K562 (cell line): ENCODE results near the gene NEK3. TPM values are rescaled to one million over a fixed set of nuclear protein-coding genes. Genes with fewer than 3 reads are reported as not detected.

ENCODE experiments used
- ATAC-seq: fragments of 200-7000 bp; cut with Tn5 transposase; 3 replicates; pipeline ENCODE4 v1.9.1; 2020; ENCODE audit warnings: moderate library complexity
- BruUV-seq: library from RNA; stranded (reverse); fragments of 400-500 nt; replicated peaks from 2 replicates; lab custom pipeline; 2021; lab: Mats Ljungman, UMichigan
- CTCF ChIA-PET: fragments of 300-600 bp; formaldehyde crosslinking; extraction: SDS; loops from one replicate; lab custom pipeline; 2021; ENCODE audit warnings: low intra/inter-chr PET ratio; lab: Yijun Ruan, JAX
- POLR2A ChIA-PET: fragments of 300-600, 350-650 bp; sonication (Branson Sonifier 250); formaldehyde crosslinking; extraction: SDS; loops from one replicate; lab custom pipeline; 2021; ENCODE audit warnings: antibody characterized with exemption, inconsistent platforms; lab: Yijun Ruan, JAX
- DNase-seq, 4 experiments: peaks; one replicate each; pipeline versions ENCODE4 v3.0.0 to v3.0.0-alpha.2; 2011 to 2018; ENCODE audit warnings: low spot score in 3 of 4, mixed read lengths in 3 of 4; ENCODE audit errors: extremely low read depth in 1 of 4
- FAIRE-seq: peaks from 2 replicates; lab custom pipeline; 2011; peaks lifted over from hg19 to GRCh38; lab: Jason Lieb, UNC
- H2AFZ ChIP-seq: 2 replicates; pipeline ENCODE4 v1.6.0; 2011; ENCODE audit warnings: low read depth, low read length, control low read depth, inconsistent platforms
- H3K27ac ChIP-seq: fragments of 200-600 bp; 3 replicates; pipeline ENCODE4 v1.8.0; 2011; ENCODE audit warnings: low read depth, mild to moderate bottlenecking, control low read depth, inconsistent platforms, low read length, moderate library complexity, mixed read lengths; ENCODE audit errors: extremely low read depth
- H3K27me3 ChIP-seq, 2 experiments: fragments of 300-600 bp in 1 of 2; 2 replicates in 1 of 2; 3 replicates in 1 of 2; pipeline versions ENCODE4 v1.6.0 to v1.8.0; 2011; ENCODE audit warnings: inconsistent platforms in 2 of 2, low read length in 2 of 2, mild to moderate bottlenecking in 1 of 2, mixed read lengths in 1 of 2, moderate library complexity in 1 of 2; ENCODE audit not compliant: control insufficient read depth in 2 of 2, insufficient read depth in 2 of 2
- H3K36me3 ChIP-seq: fragments of 300-600 bp; 3 replicates; pipeline ENCODE4 v1.8.0; 2011; ENCODE audit warnings: mild to moderate bottlenecking, low read length, inconsistent platforms; ENCODE audit not compliant: control insufficient read depth, insufficient read depth
- H3K4me1 ChIP-seq, 2 experiments: fragments of 200-600 bp in 1 of 2; replicated peaks in 1 of 2; 2 replicates in 1 of 2; 3 replicates in 1 of 2; pipeline versions ENCODE4 v1.5.1 to v1.8.0; 2011; ENCODE audit warnings: inconsistent platforms in 2 of 2, low read length in 2 of 2, mild to moderate bottlenecking in 1 of 2, mixed read lengths in 1 of 2, moderate library complexity in 1 of 2; ENCODE audit not compliant: control insufficient read depth in 2 of 2, insufficient read depth in 2 of 2
- H3K4me2 ChIP-seq: 2 replicates; pipeline ENCODE4 v1.6.1; 2011; ENCODE audit warnings: low read length, control low read depth, inconsistent platforms, mixed read lengths; ENCODE audit not compliant: insufficient read depth
- H3K4me3 ChIP-seq: fragments of 200-600 bp; sonication (generic), shearing (Covaris generic); 2 replicates; pipeline ENCODE4 v1.5.1; 2016; ENCODE audit warnings: control low read depth, inconsistent platforms
- H3K79me2 ChIP-seq: fragments of 200-600 bp; 3 replicates; pipeline ENCODE4 v1.8.0; 2011; ENCODE audit warnings: low read length, inconsistent platforms; ENCODE audit not compliant: control insufficient read depth, insufficient read depth
- H3K9ac ChIP-seq, 2 experiments: 2 replicates each; pipeline versions ENCODE4 v1.6.0 to v1.6.1; 2011; ENCODE audit warnings: low read depth in 2 of 2, low read length in 2 of 2, control low read depth in 1 of 2, inconsistent platforms in 1 of 2, mild to moderate bottlenecking in 1 of 2, mixed read lengths in 1 of 2; ENCODE audit not compliant: insufficient read depth in 1 of 2
- H3K9me1 ChIP-seq: one replicate; pipeline ENCODE4 v1.6.0; 2011; ENCODE audit warnings: inconsistent platforms, mild to moderate bottlenecking, low read length, moderate library complexity; ENCODE audit not compliant: control insufficient read depth, insufficient read depth
- H3K9me3 ChIP-seq: replicated peaks from 2 replicates; pipeline ENCODE4 v1.5.1; 2011; ENCODE audit warnings: low read depth, low read length, inconsistent platforms; ENCODE audit not compliant: control insufficient read depth, insufficient read depth
- H4K20me1 ChIP-seq: replicated peaks from 2 replicates; pipeline ENCODE4 v1.6.1; 2011; ENCODE audit warnings: low read length, inconsistent platforms, mixed read lengths; ENCODE audit not compliant: control insufficient read depth, insufficient read depth
- ARID1B ChIP-seq: fragments of 450-650 bp; IDR thresholded peaks from 2 replicates; pipeline ENCODE4 v1.6.1; 2016; ENCODE audit warnings: antibody characterized with exemption, mild to moderate bottlenecking, inconsistent platforms
- DPF2 ChIP-seq: fragments of 450-650 bp; IDR thresholded peaks from 2 replicates; pipeline ENCODE4 v1.6.1; 2016
- HDAC1 ChIP-seq, 2 experiments: fragments of 450-650 bp; IDR thresholded peaks; 2 replicates each; pipeline ENCODE4 v1.6.1; 2016 to 2017; ENCODE audit warnings: inconsistent platforms in 1 of 2, mild to moderate bottlenecking in 1 of 2, moderate library complexity in 1 of 2
- HMGN3 ChIP-seq: IDR thresholded peaks from 2 replicates; pipeline ENCODE4 v1.6.1; 2011; ENCODE audit warnings: borderline replicate concordance, low read depth, mild to moderate bottlenecking, mixed read lengths, low read length; ENCODE audit not compliant: insufficient read length; ENCODE audit errors: extremely low read depth
- RFX1 ChIP-seq: fragments of 450-650 bp; IDR thresholded peaks from 2 replicates; pipeline ENCODE4 v1.6.1; 2016; ENCODE audit warnings: mild to moderate bottlenecking, moderate library complexity
- SMAD4 ChIP-seq: fragments of 250-450 bp; sonication (Bioruptor Pico); conservative IDR thresholded peaks from 2 replicates; pipeline ENCODE4 v1.8.0; 2021; ENCODE audit warnings: inconsistent platforms, mild to moderate bottlenecking, moderate library complexity
- STAG1 ChIP-seq: sonication (generic); formaldehyde crosslinking; IDR thresholded peaks from 2 replicates; pipeline ENCODE4 v1.5.0; 2020; ENCODE audit warnings: missing genetic modification reagents, borderline replicate concordance
- UBTF ChIP-seq, 2 experiments: IDR thresholded peaks; 2 replicates each; pipeline ENCODE4 v1.6.1; 2012; ENCODE audit warnings: improper control_type of control experiment in 2 of 2, low read depth in 2 of 2, low read length in 2 of 2, borderline replicate concordance in 1 of 2
- ZBTB33 ChIP-seq: sonication (generic); formaldehyde crosslinking; IDR thresholded peaks from 2 replicates; pipeline ENCODE4 v1.8.1; 2023; ENCODE audit warnings: mild to moderate bottlenecking, missing genetic modification reagents
- WGBS: fragments of 100-300 bp; shearing (Covaris generic); methylation state at CpG from one replicate; pipeline ENCODE4 v1.1.6; 2016; ENCODE audit warnings: low coverage, mixed read lengths; ENCODE audit not compliant: insufficient coverage; ENCODE audit errors: missing lambda C conversion rate; 5-methylcytosine and 5-hydroxymethylcytosine counted together
- in situ Hi-C: fragments of 300-500 bp; cut with MboI; formaldehyde crosslinking; loops from 4 replicates; pipeline ENCODE4 v1.15.0; 2018; ENCODE audit warnings: inconsistent platforms, mixed read lengths
- intact Hi-C: fragments of 100-400 bp; cut with micrococcal nuclease; formaldehyde crosslinking; loops from 2 replicates; pipeline ENCODE4 v1.14.2; 2022
- polyA plus RNA-seq, 8 experiments: library from polyadenylated mRNA; depleted of rRNA in 4 of 8; stranded (reverse) in 5 of 8; unstranded in 3 of 8; fragments of >200 nt; fragmentation: Nextera tagmentation in 2 of 8; fragmentation: Illumina TruSeq in 1 of 8; extraction: Ambion mirVana in 2 of 8; extraction: Trizol in 1 of 8; gene quantifications; 2 replicates each; pipeline versions ENCODE4 v1.2.1 to v1.2.3, GENCODE V29; 2011 to 2014; ENCODE audit warnings: inconsistent platforms in 1 of 8, missing spikeins in 1 of 8
- total RNA-seq, 7 experiments: library from RNA; depleted of rRNA in 6 of 7; stranded (reverse); fragments of >200 nt in 6 of 7; fragmentation: Illumina TruSeq in 2 of 7; extraction: Trizol in 2 of 7; gene quantifications; 2 replicates each; pipeline versions ENCODE4 v1.2.1 to v1.2.3, GENCODE V29; 2011 to 2021; ENCODE audit warnings: low replicate concordance in 1 of 7
- TF ChIP-seq, protein P1 (sequence below): IDR thresholded peaks from 3 replicates; pipeline ENCODE4 v1.6.1; 2011; ENCODE audit warnings: borderline replicate concordance, mild to moderate bottlenecking; ENCODE audit not compliant: insufficient read length, insufficient read depth
- TF ChIP-seq, protein P2 (sequence below), 2 experiments: IDR thresholded peaks; 2 replicates each; pipeline ENCODE4 v1.6.1; 2011; ENCODE audit warnings: borderline replicate concordance in 1 of 2, control low read depth in 1 of 2, low read depth in 1 of 2, low read length in 1 of 2, mild to moderate bottlenecking in 1 of 2, mixed read lengths in 1 of 2, moderate library complexity in 1 of 2; ENCODE audit not compliant: insufficient read depth in 1 of 2, insufficient read length in 1 of 2, poor library complexity in 1 of 2, severe bottlenecking in 1 of 2; ENCODE audit errors: extremely low read depth in 1 of 2

NEK3 gene
- total and polyA plus RNA-seq, 9 of the 15 experiments (the other 6 are each of a cell fraction or from before 2014, with no cell fraction given) = 6.2 to 11.0 (median 9.3) TPM

DNA sequence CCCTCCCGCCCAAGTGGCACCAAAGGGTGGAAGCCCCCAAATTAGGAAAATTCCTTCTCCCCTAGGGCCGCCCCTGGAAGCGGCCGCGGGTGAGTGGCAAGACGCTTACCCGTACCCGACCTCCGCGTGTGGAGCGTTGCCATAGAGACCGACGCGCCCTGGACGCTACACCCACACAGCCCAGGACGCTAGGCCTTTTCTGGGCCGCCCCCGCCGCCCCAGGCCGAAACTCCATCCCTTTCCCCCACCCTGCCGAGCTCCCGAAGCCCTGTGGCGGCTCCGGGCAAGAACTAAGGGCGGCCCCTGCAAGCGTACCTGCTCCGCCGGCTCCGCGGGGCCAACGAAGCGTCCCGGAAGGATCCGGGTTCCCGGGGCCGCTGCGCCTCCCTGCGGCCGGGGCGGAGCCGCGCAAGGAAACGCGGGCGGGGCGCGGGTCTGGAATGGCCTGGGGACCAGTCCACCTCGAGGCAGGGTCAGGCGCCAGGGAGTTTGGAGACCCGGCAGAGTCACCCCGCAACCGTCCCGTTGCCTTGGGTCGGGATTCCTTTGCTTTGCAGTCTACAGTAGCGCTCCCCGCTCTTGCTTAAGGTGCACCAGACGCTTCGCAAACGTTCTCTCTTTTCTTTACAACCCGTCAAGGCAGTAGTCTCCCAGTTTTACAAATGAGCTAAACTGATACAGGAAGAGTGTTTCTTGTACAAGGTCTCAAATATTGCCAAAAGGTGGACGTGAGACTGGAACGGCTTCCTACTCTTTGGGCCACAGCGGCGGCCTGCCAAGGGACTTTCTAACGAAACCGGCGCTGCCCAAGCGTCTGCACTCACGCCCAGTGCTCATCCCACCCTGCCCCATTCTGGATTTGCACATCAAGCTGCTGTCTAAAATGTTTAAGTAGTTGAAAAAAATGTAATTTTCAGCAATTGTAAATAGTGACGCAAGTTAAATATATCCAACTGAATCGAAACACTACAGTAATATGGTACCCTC lies 30.4 kb downstream of the NEK3 start, which contains the start of gene NEK5:
NEK5 (minus strand) TSS at position 360 of the 987 bp plus-strand sequence. CDS start 1,591 bp downstream, outside the sequence.
- H3K4me2 ChIP-seq = peak within 1 kb of the TSS; percentile 82
- POLR2A ChIA-PET = no interaction called here
- CTCF ChIA-PET = interaction anchor here (0.6 to 3.3 kb wide), 4 partner anchors 12 to 314 kb away, joined by 3 to 27 read pairs (median 4); no protein-coding TSS in a partner anchor
- ATAC-seq (peak; percentile 94), FAIRE-seq (no peak), DNase-seq (peak; percentile 70 to 78 (median 74))
- H2AFZ ChIP-seq = peak within 1 kb of the TSS; percentile 88
- H3K9me1 ChIP-seq = no peaks in the 10 kb centered on the region
- WGBS = 31% methylated on average over 41 of the region's 71 CpGs
- H3K27me3 ChIP-seq = no peaks in the 10 kb centered on the region
- BruUV-seq = no TSS peak
- H3K4me1 ChIP-seq = peaks cover 22% of the 10 kb centered on the region in 2 experiments; a peak in 4 of 5 replicates
- H3K9me3 ChIP-seq = no peaks in the 10 kb centered on the region
- peak within 1 kb of the TSS; percentile 41 to 83 for H3K9ac ChIP-seq
- H3K4me3 ChIP-seq = peak within 1 kb of the TSS; percentile 64
- H3K36me3 ChIP-seq = no peaks in the 10 kb centered on the region
- no peaks in the 10 kb centered on the region for H3K79me2 ChIP-seq
- no peak within 1 kb of the TSS for H3K27ac ChIP-seq
- intact Hi-C loops (loop anchor here (1.0 to 5.0 kb wide), 4 partner anchors 58 to 282 kb away; partner anchors contain the start of gene TMEM272), in situ Hi-C loops (loop anchor here (5.0 to 25.0 kb wide), 5 partner anchors 122 to 992 kb away; no protein-coding TSS in a partner anchor)
- H4K20me1 ChIP-seq = no peaks in the 10 kb centered on the region
- TF ChIP-seq HDAC1 (IDR thresholded peaks at IDR 0.05) (peak in 1 of 2 experiments; percentile 85; a peak in 2 of 4 replicates), SMAD4 (0 out of 2 replicates have a peak, but pooled peaks have one; percentile 22), ARID1B (no peak), HMGN3 (peak; percentile 34), STAG1 (peak; percentile 62; the same call in 1 of the 2 replicates), RFX1 (peak; percentile 90), DPF2 (no peak), ZBTB33 (CRISPR knock-in tag) (0 out of 2 replicates have a peak, but pooled peaks have one; percentile 18), UBTF (IDR thresholded peaks at IDR 0.05; ENCODE audit: borderline replicate concordance in 1 of 2, low read depth in 2 of 2, low read length in 2 of 2) (0 out of 4 replicates have a peak, but pooled peaks of 1 of the 2 experiments have one; percentile 45)
- TF ChIP-seq, protein P1, sequence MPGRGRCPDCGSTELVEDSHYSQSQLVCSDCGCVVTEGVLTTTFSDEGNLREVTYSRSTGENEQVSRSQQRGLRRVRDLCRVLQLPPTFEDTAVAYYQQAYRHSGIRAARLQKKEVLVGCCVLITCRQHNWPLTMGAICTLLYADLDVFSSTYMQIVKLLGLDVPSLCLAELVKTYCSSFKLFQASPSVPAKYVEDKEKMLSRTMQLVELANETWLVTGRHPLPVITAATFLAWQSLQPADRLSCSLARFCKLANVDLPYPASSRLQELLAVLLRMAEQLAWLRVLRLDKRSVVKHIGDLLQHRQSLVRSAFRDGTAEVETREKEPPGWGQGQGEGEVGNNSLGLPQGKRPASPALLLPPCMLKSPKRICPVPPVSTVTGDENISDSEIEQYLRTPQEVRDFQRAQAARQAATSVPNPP = no peak
- TF ChIP-seq, protein P2, sequence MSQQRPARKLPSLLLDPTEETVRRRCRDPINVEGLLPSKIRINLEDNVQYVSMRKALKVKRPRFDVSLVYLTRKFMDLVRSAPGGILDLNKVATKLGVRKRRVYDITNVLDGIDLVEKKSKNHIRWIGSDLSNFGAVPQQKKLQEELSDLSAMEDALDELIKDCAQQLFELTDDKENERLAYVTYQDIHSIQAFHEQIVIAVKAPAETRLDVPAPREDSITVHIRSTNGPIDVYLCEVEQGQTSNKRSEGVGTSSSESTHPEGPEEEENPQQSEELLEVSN (IDR thresholded peaks at IDR 0.05; ENCODE audit: borderline replicate concordance in 1 of 2, extremely low read depth in 1 of 2, insufficient read depth in 1 of 2, insufficient read length in 1 of 2, low read depth in 1 of 2, low read length in 1 of 2, poor library complexity in 1 of 2, severe bottlenecking in 1 of 2) = peak in 1 of 2 experiments; percentile 13
